IPS-18a (cell line): ENCODE measurements around the gene PNMA8C.
"Not testable (repeated sequence)": the region's sequence is repeated elsewhere in the genome, so short reads cannot be mapped to it uniquely, and the experiment has no call there.

Experiments used
- H3K27ac ChIP-seq: one replicate; pipeline ENCODE4 v1.5.1; 2013; ENCODE audit warnings: low read length
- H3K27me3 ChIP-seq: one replicate; pipeline ENCODE4 v1.6.1; 2013; ENCODE audit warnings: mild to moderate bottlenecking, low read length; ENCODE audit not compliant: control insufficient read depth, insufficient read depth
- H3K36me3 ChIP-seq: one replicate; pipeline ENCODE4 v1.6.1; 2013; ENCODE audit warnings: low read depth, low read length; ENCODE audit not compliant: control insufficient read depth
- H3K4me1 ChIP-seq: one replicate; pipeline ENCODE4 v1.6.1; 2013; ENCODE audit warnings: low read depth, low read length; ENCODE audit not compliant: control insufficient read depth
- H3K4me3 ChIP-seq: one replicate; pipeline ENCODE4 v1.5.1; 2013; ENCODE audit warnings: low read length
- H3K9ac ChIP-seq: one replicate; pipeline ENCODE4 v1.6.1; 2013; ENCODE audit warnings: mild to moderate bottlenecking, low read length, moderate library complexity
- H3K9me3 ChIP-seq: one replicate; pipeline ENCODE4 v1.6.1; 2013; ENCODE audit warnings: low read depth, low read length; ENCODE audit not compliant: control insufficient read depth

PNMA8C gene

GRCh38 chr19:46447006-46447405, 18.3 kb upstream of the PNMA8C start:
- no peak overlapping the region for H3K27ac ChIP-seq
- no peaks in the 10 kb centered on the region for H3K36me3 ChIP-seq
- H3K9ac ChIP-seq = no peak overlapping the region
- no peaks in the 10 kb centered on the region for H3K9me3 ChIP-seq
- no peaks in the 10 kb centered on the region for H3K27me3 ChIP-seq
- H3K4me3 ChIP-seq = no peak overlapping the region
- H3K4me1 ChIP-seq = no peaks in the 10 kb centered on the region

- no peaks in the 10 kb centered on the region for H3K36me3 ChIP-seq
- H3K9me3 ChIP-seq = no peaks in the 10 kb centered on the region
- no peak overlapping the region for H3K27ac ChIP-seq
- H3K4me3 ChIP-seq = no peak overlapping the region
- H3K4me1 ChIP-seq = no peaks in the 10 kb centered on the region
- no peak overlapping the region for H3K9ac ChIP-seq
- no peaks in the 10 kb centered on the region for H3K27me3 ChIP-seq
These were observed 17.3 kb upstream of the PNMA8C start for GRCh38 chr19:46446021-46446420.

GRCh38 chr19:46442808-46443450, 14.2 kb upstream of the PNMA8C start:
- Histone ChIP-seq H3K4me3 (no peak overlapping the region), H3K27ac (no peak overlapping the region), H3K36me3 (no peaks in the 10 kb centered on the region), H3K9me3 (no peaks in the 10 kb centered on the region), H3K27me3 (no peaks in the 10 kb centered on the region), H3K4me1 (no peaks in the 10 kb centered on the region), H3K9ac (no peak overlapping the region)

- Histone ChIP-seq H3K9ac (no peak overlapping the region), H3K36me3 (no peaks in the 10 kb centered on the region), H3K9me3 (no peaks in the 10 kb centered on the region), H3K27me3 (no peaks in the 10 kb centered on the region), H3K4me3 (no peak overlapping the region), H3K27ac (no peak overlapping the region), H3K4me1 (no peaks in the 10 kb centered on the region)
These were observed 13.1 kb upstream of the PNMA8C start for GRCh38 chr19:46441866-46442265.

- H3K9ac ChIP-seq, H3K4me1 ChIP-seq, H3K27me3 ChIP-seq, H3K36me3 ChIP-seq, H3K4me3 ChIP-seq, H3K27ac ChIP-seq, H3K9me3 ChIP-seq: not testable (repeated sequence)
These were observed 7.0 kb upstream of the PNMA8C start for GRCh38 chr19:46435689-46436088.

- Histone ChIP-seq H3K27ac (no peak overlapping the region), H3K4me1 (no peaks in the 10 kb centered on the region), H3K4me3 (no peak overlapping the region), H3K36me3 (no peaks in the 10 kb centered on the region), H3K27me3 (no peaks in the 10 kb centered on the region), H3K9ac (no peak overlapping the region), H3K9me3 (no peaks in the 10 kb centered on the region)
These were observed 6.3 kb upstream of the PNMA8C start for GRCh38 chr19:46435009-46435408.

GRCh38 chr19:46433470-46433869, 4.7 kb upstream of the PNMA8C start:
- not testable (repeated sequence) for H3K4me3 ChIP-seq, H3K27ac ChIP-seq, H3K4me1 ChIP-seq, H3K9me3 ChIP-seq, H3K9ac ChIP-seq, H3K36me3 ChIP-seq, H3K27me3 ChIP-seq

- H3K9ac ChIP-seq = no peak overlapping the region
- no peak overlapping the region for H3K4me3 ChIP-seq
- H3K9me3 ChIP-seq = no peaks in the 10 kb centered on the region
- H3K36me3 ChIP-seq = no peaks in the 10 kb centered on the region
- no peaks in the 10 kb centered on the region for H3K4me1 ChIP-seq
- no peak overlapping the region for H3K27ac ChIP-seq
- H3K27me3 ChIP-seq = peaks cover 17% of the 10 kb centered on the region
These were observed 3.1 kb upstream of the PNMA8C start for GRCh38 chr19:46431824-46432223.

- no peak overlapping the region for H3K4me3 ChIP-seq
- no peak overlapping the region for H3K27ac ChIP-seq
- no peaks in the 10 kb centered on the region for H3K4me1 ChIP-seq
- H3K36me3 ChIP-seq = no peaks in the 10 kb centered on the region
- no peak overlapping the region for H3K9ac ChIP-seq
- H3K9me3 ChIP-seq = no peaks in the 10 kb centered on the region
- H3K27me3 ChIP-seq = peaks cover 23% of the 10 kb centered on the region
These were observed 1.3 kb upstream of the PNMA8C start for GRCh38 chr19:46429999-46430398.

GRCh38 chr19:46427518-46428045, 1.2 kb downstream of the PNMA8C start:
- Histone ChIP-seq H3K9ac (no peak overlapping the region), H3K27ac (no peak overlapping the region), H3K4me1 (no peaks in the 10 kb centered on the region), H3K36me3 (no peaks in the 10 kb centered on the region), H3K4me3 (no peak overlapping the region), H3K27me3 (peaks cover 23% of the 10 kb centered on the region), H3K9me3 (no peaks in the 10 kb centered on the region)

- Histone ChIP-seq H3K27me3 (peaks cover 23% of the 10 kb centered on the region), H3K4me3 (peak overlapping the region; percentile 90), H3K36me3 (no peaks in the 10 kb centered on the region), H3K9ac (peak overlapping the region; percentile 59), H3K9me3 (no peaks in the 10 kb centered on the region), H3K4me1 (no peaks in the 10 kb centered on the region), H3K27ac (no peak overlapping the region)
These were observed 2.1 kb downstream of the PNMA8C start for GRCh38 chr19:46426506-46427162.

- no peak overlapping the region for H3K27ac ChIP-seq
These were observed 2.7 kb downstream of the PNMA8C start for GRCh38 chr19:46426035-46426505.

More at GRCh38 chr19:46426035-46426505, 2.7 kb downstream of the PNMA8C start:
- peak overlapping the region; percentile 90 for H3K4me3 ChIP-seq
- peaks cover 23% of the 10 kb centered on the region for H3K27me3 ChIP-seq
- H3K9ac ChIP-seq = peak overlapping the region; percentile 59
- no peaks in the 10 kb centered on the region for H3K36me3 ChIP-seq
- H3K9me3 ChIP-seq = no peaks in the 10 kb centered on the region
- H3K4me1 ChIP-seq = no peaks in the 10 kb centered on the region
